OCI-LY1 (cell line): ENCODE results near the gene FAM210B.
"Not testable (repeated sequence)": the region's sequence is repeated elsewhere in the genome, so short reads cannot be mapped to it uniquely, and the experiment has no call there.

Experiments
- EZH2 ChIP-seq: fragments of 200-600 bp; sonication (generic), shearing (Covaris generic); IDR thresholded peaks from 2 replicates; pipeline ENCODE4 v1.8.0; 2017; ENCODE audit warnings: borderline replicate concordance, mixed run types, mild to moderate bottlenecking, antibody characterized with exemption, low read length, moderate library complexity, mixed read lengths
- TF ChIP-seq, protein P1 (sequence below): fragments of 200-600 bp; sonication (generic), shearing (Covaris generic); IDR thresholded peaks from 2 replicates; pipeline ENCODE4 v1.5.1; 2017; ENCODE audit warnings: mild to moderate bottlenecking, antibody characterized with exemption, low read length, moderate library complexity, mixed read lengths

DNA sequence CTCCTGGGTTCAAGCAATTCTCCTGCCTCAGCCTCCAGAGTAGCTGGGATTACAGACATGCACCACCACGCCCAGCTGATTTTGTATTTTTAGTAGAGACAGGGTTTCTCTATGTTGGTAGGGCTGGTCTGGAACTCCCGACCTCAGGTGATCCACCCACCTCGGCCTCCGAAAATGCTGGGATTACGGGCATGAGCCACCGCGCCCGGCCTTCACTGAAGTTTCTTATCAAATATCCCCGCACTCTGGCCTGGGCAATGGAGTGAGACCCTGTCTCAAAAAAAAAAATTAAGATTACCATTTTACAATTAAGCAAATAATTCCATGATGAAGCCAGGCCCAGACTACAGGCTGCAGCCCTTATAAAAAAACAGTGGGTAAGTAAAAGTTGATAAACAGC is 31.6 kb downstream of the FAM210B start:
- TF ChIP-seq, protein P1, sequence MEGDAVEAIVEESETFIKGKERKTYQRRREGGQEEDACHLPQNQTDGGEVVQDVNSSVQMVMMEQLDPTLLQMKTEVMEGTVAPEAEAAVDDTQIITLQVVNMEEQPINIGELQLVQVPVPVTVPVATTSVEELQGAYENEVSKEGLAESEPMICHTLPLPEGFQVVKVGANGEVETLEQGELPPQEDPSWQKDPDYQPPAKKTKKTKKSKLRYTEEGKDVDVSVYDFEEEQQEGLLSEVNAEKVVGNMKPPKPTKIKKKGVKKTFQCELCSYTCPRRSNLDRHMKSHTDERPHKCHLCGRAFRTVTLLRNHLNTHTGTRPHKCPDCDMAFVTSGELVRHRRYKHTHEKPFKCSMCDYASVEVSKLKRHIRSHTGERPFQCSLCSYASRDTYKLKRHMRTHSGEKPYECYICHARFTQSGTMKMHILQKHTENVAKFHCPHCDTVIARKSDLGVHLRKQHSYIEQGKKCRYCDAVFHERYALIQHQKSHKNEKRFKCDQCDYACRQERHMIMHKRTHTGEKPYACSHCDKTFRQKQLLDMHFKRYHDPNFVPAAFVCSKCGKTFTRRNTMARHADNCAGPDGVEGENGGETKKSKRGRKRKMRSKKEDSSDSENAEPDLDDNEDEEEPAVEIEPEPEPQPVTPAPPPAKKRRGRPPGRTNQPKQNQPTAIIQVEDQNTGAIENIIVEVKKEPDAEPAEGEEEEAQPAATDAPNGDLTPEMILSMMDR = not testable (repeated sequence)
- TF ChIP-seq EZH2 = not testable (repeated sequence)
